ENCODE measurements around the gene DYNLL1.
A peak's percentile ranks its signal among the peaks of the same experiment; 100 is the strongest.
"Not testable (repeated sequence)": the region's sequence is repeated elsewhere in the genome, so short reads cannot be mapped to it uniquely, and the experiment has no call there.

The DYNLL1 gene

DNA sequence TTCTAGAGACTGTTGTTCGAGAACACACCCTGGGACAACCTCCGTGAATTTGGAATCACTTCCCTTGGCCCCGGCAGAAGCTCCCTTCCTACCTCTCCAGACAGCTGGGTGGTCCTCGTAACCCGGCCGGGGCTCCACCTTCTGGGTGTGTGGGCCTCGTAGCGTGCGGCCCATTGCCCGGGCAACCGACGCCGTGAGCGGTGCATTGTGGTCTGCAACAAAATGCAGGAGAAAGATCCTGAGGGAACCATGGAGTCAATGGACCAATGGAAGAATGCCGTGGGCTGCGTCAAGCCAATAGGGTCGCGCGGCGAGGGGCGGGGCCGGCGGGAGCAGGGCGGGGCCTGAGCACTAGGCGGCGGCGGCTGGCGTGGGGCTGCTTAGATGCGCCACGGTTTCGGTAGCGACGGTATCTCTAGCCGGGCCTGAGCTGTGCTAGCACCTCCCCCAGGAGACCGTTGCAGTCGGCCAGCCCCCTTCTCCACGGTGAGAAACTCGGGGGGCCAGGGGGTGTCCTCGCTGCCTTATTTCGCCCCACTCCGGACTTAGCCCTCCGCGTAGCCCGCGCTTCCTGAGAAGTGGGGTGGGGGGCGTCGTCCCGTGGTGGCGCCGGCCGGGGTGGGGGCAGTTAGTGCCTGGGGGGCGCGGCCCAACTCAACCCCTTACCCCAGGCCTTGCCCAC is at the start of gene DYNLL1:
DYNLL1 (plus strand) TSS at position 383 of the 682 bp plus-strand sequence. CDS start 309 bp downstream, outside the sequence.
- DNase-seq, result peak; percentile 99

DNA sequence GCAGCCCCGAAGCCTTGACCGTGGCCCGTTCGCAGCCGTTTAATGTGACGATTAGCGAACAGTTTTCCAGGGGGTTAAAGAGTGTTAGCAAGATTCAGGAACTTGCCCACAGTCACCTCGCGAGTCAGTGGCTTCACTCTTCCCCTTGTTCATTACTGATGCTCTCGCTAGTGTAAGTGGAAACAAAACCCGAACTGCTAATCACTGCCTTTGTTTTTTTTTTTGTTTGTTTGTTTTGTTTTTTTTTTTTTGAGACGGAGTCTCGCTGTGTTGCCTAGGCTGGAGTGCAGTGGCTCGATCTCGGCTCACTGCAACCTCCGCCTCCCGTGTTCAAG is 49.1 kb upstream of the DYNLL1 start:
- not testable (repeated sequence) for DNase-seq

GRCh38 chr12:120447992-120448391 is 47.9 kb upstream of the DYNLL1 start:
- no peak for DNase-seq

GRCh38 chr12:120452524-120452923 is 43.4 kb upstream of the DYNLL1 start:
- DNase-seq, result not testable (repeated sequence)

DNA sequence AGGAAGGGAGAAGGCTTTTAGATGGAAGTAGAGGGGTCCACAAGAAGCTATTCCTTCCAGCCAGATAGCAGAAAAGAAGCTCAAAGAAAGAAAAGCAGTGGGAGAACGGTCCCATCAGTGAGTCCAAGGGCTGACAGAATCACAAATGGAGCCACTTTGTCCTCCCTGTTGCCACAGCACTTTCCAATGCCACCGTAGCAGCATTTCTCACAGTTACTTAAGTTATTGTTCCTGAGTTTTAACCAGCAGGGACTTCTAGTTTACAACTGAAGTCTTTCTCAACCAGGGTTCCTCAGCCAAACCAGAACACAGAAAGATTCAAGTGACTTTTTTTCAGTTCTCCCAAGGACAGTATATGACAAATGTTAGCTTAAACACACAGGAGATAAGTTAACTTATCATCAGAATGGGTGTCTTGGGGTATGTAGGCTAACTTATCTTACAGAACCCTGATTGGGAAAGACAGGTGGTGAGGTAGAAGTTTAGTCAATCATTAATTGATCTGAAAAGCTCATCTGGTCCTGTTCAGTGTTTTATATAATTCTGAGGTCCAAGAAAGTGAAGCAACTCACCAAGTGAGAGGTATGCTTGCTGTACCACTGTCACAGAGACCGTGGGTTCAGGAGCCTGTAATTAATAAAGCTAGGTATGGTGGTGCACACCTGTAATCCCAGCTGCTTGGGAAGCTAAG is 42.7 kb upstream of the DYNLL1 start:
- no peak for DNase-seq

GRCh38 chr12:120453977-120454376 is 41.9 kb upstream of the DYNLL1 start:
- DNase-seq, result peak; percentile 47

DNA sequence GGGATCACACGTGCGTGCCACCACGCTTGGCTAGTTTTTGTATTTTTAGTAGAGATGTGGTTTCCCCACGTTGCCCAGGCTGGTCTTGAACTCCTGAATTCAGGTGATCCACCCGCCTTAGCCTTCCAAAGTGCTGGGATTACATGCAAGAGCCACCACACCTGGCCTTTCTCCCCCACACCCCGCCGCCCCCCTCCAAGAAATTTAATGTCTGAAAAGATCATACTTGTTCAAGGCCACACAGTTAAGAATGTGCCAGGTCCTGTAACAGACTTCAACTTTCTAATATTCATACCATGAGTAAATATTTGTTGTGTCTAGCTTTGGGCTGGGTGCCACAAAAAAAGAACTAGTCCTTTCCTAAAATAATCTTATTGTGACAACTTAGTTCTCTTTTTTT is 40.6 kb upstream of the DYNLL1 start:
- DNase-seq, result no peak

- DNase-seq, result no peak
Measured at GRCh38 chr12:120457133-120457532, 38.8 kb upstream of the DYNLL1 start.

DNA sequence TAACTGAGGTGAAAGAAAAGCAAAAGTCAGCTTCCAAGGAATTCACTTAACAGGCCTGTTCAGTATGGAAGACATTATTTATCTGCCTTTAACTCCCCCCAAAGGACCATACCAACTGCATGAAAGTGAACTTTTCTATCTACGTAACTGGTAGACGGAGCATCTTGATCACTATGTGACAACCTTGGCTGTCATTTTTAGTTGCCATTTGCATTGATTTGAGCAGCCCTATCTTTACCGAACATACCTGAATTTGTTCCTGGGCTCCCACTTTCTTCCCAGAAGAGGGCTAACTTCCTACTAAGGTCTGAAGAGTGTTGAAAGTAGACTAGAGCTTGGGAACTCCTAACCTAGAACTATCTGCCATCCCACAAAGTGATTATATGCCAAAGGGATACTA is 35.8 kb upstream of the DYNLL1 start:
- DNase-seq, result no peak

GRCh38 chr12:120462099-120462640 is 33.7 kb upstream of the DYNLL1 start:
- DNase-seq, result no peak

- no peak for DNase-seq
Measured at GRCh38 chr12:120463712-120464111, 32.2 kb upstream of the DYNLL1 start.

GRCh38 chr12:120465756-120466155 is 30.2 kb upstream of the DYNLL1 start:
- DNase-seq, result peak; percentile 32

DNA sequence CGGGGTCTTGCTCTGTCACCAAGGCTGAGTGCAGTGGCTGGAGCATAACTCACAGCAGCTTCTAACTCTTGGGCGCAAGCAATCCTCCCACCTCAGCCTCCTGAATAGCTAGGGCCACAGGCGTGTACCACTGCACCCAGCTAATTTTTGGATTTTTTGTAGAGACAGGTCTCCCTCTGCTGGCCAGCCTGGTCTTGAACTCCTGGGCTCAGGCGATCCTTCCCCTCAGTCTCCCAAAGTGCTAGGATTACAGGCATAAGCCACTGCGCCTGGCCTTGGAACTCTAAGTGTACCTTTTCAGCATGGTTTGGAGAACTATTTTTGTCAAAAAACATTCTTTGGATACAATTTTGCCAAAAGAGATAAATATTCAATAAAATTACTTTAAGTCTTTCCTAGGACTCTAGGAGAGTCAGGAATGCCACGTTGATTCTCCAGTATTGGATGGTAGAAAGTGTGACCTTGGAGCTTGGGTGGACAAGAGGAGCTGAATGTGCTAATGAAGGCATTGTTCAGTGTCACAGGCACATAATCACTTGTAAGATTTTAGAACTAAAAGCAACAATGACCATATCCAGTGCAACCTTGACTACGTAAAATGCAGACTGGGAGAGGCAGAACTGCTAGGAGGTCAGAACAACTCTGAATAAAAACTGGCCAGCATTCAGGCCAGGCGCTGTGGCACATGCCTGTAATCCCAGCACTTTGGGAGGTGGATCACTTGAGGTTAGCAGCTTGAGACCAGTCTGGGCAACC is 29.2 kb upstream of the DYNLL1 start:
- DNase-seq, result peak; percentile 50

- DNase-seq, result no peak
Measured at GRCh38 chr12:120467439-120467838, 28.5 kb upstream of the DYNLL1 start.

- peak; percentile 81 for DNase-seq
Measured at GRCh38 chr12:120468325-120468820, 27.5 kb upstream of the DYNLL1 start.

GRCh38 chr12:120468821-120469449 is 27.0 kb upstream of the DYNLL1 start:
- DNase-seq, result peak; percentile 26

GRCh38 chr12:120469450-120470149 is 26.3 kb upstream of the DYNLL1 start, which contains the start of gene SRSF9:
SRSF9 (minus strand) TSS chr12:120469748; CDS start chr12:120469609, 139 bp downstream.
- DNase-seq, result peak; percentile 99

- no peak for DNase-seq
Measured at GRCh38 chr12:120470150-120470784, 25.6 kb upstream of the DYNLL1 start.

GRCh38 chr12:120472521-120472920 is 23.4 kb upstream of the DYNLL1 start:
- peak; percentile 42 for DNase-seq

DNA sequence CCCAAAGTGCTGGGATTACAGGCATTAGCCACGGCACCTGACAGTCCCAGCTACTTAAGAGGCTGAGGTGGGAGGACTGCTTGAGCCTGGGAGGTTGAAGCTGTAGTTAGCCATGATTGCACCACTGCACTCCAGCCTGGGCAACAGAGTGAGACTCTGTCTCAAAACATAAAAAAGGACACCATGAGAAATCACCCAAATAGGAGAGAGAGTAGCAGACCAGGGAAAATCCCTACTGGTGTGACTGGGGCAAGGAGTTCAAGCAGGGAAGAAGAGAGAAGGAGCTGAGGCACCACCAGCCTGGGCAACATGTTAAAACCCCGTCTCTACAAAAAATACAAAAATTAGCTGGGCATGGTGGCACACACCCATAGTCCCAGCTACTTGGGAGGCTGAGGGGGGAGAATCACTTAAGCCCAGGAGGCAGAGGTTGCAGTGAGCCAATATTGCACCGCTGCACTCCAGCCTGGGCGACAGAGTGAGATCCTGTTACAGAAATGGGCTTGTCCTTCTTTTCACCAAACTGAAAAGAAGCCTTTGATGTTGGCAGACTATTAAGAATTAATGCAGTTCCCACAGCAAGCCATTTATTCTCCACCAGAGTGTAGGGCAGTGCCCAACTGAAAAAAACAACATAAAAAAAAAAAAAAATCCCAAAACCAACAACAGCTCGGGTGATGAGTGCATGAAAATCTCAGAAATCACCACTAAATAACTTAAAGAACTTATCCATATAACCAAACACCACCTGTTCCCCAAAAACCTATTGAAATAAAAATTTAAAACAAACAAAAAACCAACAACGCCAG is 21.9 kb upstream of the DYNLL1 start:
- peak; percentile 29 for DNase-seq

GRCh38 chr12:120474616-120474960 is 21.3 kb upstream of the DYNLL1 start:
- peak; percentile 89 for DNase-seq
